Liver (tissue), 3 donors: Measurements from ENCODE around the gene TTC7B.

ENCODE experiments used
- ATF3 ChIP-seq: IDR thresholded peaks from 2 replicates; pipeline ENCODE4 v1.6.1; 2016; ENCODE audit warnings: antibody characterized with exemption
- CTCF ChIP-seq: fragments of 150-350 bp; IDR thresholded peaks from 2 replicates; pipeline ENCODE4 v1.5.1; 2017; ENCODE audit warnings: improper control_type of control experiment, low read depth, low read length; ENCODE audit not compliant: missing input control
- EGR1 ChIP-seq, 2 donors: IDR thresholded peaks; 2 replicates each; pipeline ENCODE4 v1.6.1; 2016 to 2018; ENCODE audit warnings: antibody characterized with exemption in 2 of 2, low read depth in 2 of 2
- HNF4A ChIP-seq, 2 donors: conservative IDR thresholded peaks; 2 replicates each; pipeline ENCODE4 v1.6.1; 2016; ENCODE audit warnings: antibody characterized with exemption in 2 of 2, mild to moderate bottlenecking in 2 of 2
- HNF4G ChIP-seq: IDR thresholded peaks from 2 replicates; pipeline ENCODE4 v1.6.1; 2016; ENCODE audit warnings: antibody characterized with exemption
- RAD21 ChIP-seq, 2 donors: IDR thresholded peaks; 2 replicates each; pipeline ENCODE4 v1.6.1; 2016; ENCODE audit warnings: antibody characterized with exemption in 2 of 2, mild to moderate bottlenecking in 2 of 2
- REST ChIP-seq: IDR thresholded peaks from 2 replicates; pipeline ENCODE4 v1.6.1; 2016; ENCODE audit warnings: antibody characterized with exemption, mild to moderate bottlenecking
- TAF1 ChIP-seq: conservative IDR thresholded peaks from 2 replicates; pipeline ENCODE4 v1.6.1; 2016; ENCODE audit warnings: antibody characterized with exemption, mild to moderate bottlenecking
- YY1 ChIP-seq: IDR thresholded peaks from 2 replicates; pipeline ENCODE4 v1.6.1; 2016; ENCODE audit warnings: antibody characterized with exemption, mild to moderate bottlenecking
- ZBTB33 ChIP-seq: IDR thresholded peaks from 2 replicates; pipeline ENCODE4 v1.6.1; 2016; ENCODE audit warnings: antibody characterized with exemption
- TF ChIP-seq, protein P1 (sequence below): IDR thresholded peaks from 2 replicates; pipeline ENCODE4 v1.6.1; 2016; ENCODE audit warnings: antibody characterized with exemption
- donor health status: healthy.
- donor health status: healthy.

- TF ChIP-seq RAD21 (IDR thresholded peaks at IDR 0.05): no peak
- TF ChIP-seq CTCF: no peak
- no peak for TF ChIP-seq REST
- TF ChIP-seq EGR1 (IDR thresholded peaks at IDR 0.05; ENCODE audit: low read depth in 2 of 2): peak; percentile 86 to 98
- no peak for TF ChIP-seq TAF1
- no peak for TF ChIP-seq ATF3
- TF ChIP-seq HNF4A (conservative IDR thresholded peaks at IDR 0.05): no peak
- TF ChIP-seq HNF4G: no peak
- no peak for TF ChIP-seq ZBTB33
- TF ChIP-seq, protein P1, sequence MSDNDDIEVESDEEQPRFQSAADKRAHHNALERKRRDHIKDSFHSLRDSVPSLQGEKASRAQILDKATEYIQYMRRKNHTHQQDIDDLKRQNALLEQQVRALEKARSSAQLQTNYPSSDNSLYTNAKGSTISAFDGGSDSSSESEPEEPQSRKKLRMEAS: no peak
- no peak for TF ChIP-seq YY1
Observed at GRCh38 chr14:90491221-90491885, 324.9 kb downstream of the TTC7B start.
